ENCODE results near the gene TM2D3. TPM values are rescaled to one million over a fixed set of nuclear protein-coding genes. Genes with fewer than 3 reads are reported as not detected.
A peak's percentile ranks its signal among the peaks of the same experiment; 100 is the strongest.
"Not testable (repeated sequence)": the region's sequence is repeated elsewhere in the genome, so short reads cannot be mapped to it uniquely, and the experiment has no call there.

The TM2D3 gene
- total RNA-seq, 4 donors from 2014 or later, result 46.3 to 57.8 (median 49.7) TPM

GRCh38 chr15:101657968-101658784 is 6.0 kb upstream of the TM2D3 start:
- H3K9me3 ChIP-seq, result no peaks in the 10 kb centered on the region
- no peak overlapping the region for H3K4me3 ChIP-seq
- TF ChIP-seq EP300 (IDR thresholded peaks at IDR 0.05) (no peak), POLR2AphosphoS5 (IDR thresholded peaks at IDR 0.05) (no peak), POLR2A (IDR thresholded peaks at IDR 0.05) (no peak)
- TF ChIP-seq, protein P1, sequence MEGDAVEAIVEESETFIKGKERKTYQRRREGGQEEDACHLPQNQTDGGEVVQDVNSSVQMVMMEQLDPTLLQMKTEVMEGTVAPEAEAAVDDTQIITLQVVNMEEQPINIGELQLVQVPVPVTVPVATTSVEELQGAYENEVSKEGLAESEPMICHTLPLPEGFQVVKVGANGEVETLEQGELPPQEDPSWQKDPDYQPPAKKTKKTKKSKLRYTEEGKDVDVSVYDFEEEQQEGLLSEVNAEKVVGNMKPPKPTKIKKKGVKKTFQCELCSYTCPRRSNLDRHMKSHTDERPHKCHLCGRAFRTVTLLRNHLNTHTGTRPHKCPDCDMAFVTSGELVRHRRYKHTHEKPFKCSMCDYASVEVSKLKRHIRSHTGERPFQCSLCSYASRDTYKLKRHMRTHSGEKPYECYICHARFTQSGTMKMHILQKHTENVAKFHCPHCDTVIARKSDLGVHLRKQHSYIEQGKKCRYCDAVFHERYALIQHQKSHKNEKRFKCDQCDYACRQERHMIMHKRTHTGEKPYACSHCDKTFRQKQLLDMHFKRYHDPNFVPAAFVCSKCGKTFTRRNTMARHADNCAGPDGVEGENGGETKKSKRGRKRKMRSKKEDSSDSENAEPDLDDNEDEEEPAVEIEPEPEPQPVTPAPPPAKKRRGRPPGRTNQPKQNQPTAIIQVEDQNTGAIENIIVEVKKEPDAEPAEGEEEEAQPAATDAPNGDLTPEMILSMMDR (IDR thresholded peaks at IDR 0.05), result no peak
- peaks cover 33% of the 10 kb centered on the region for H3K36me3 ChIP-seq
- no peak for DNase-seq (ENCODE audit: low spot score in 2 of 2)
- no peak overlapping the region for H3K27ac ChIP-seq
- no peaks in the 10 kb centered on the region for H3K27me3 ChIP-seq
- peaks cover 3% of the 10 kb centered on the region for H3K4me1 ChIP-seq
- 78% methylated on average over 9 of the region's 9 CpGs for WGBS

DNA sequence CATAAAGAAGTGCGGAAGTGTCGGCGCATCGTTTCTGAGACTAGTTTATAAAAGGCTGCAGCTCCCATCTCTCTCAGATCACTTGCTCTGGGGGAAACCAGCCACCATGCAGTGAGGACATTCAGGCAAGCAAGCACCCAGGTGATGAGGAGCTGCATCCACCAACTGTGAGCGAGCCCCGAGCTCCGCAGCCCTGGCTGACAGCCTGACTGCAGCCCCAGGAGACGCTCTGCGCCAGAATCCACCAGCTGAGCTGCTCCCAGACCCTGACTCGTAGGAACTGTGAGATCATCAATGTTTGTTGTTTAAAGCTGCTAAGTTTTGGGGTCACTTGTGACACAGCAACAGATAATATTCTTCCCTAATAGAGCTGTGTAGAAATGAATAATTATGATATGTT is 5.0 kb upstream of the TM2D3 start:
- 95% methylated on average over 10 of the region's 10 CpGs for WGBS
- H3K36me3 ChIP-seq, result peaks cover 33% of the 10 kb centered on the region
- H3K27me3 ChIP-seq, result no peaks in the 10 kb centered on the region
- TF ChIP-seq POLR2A (IDR thresholded peaks at IDR 0.05) (no peak), EP300 (IDR thresholded peaks at IDR 0.05) (no peak), POLR2AphosphoS5 (IDR thresholded peaks at IDR 0.05) (no peak)
- TF ChIP-seq, protein P1 (IDR thresholded peaks at IDR 0.05), result no peak
- no peak overlapping the region for H3K27ac ChIP-seq
- DNase-seq (ENCODE audit: low spot score in 2 of 2), result no peak
- H3K4me1 ChIP-seq, result peaks cover 8% of the 10 kb centered on the region
- no peaks in the 10 kb centered on the region for H3K9me3 ChIP-seq
- H3K4me3 ChIP-seq, result no peak overlapping the region

GRCh38 chr15:101654624-101655337 is 2.6 kb upstream of the TM2D3 start:
- not testable (repeated sequence) for DNase-seq (ENCODE audit: low spot score in 2 of 2); H3K27me3 ChIP-seq; H3K27ac ChIP-seq; H3K9me3 ChIP-seq; H3K4me3 ChIP-seq
- WGBS, result 84% methylated on average over 6 of the region's 10 CpGs
- H3K4me1 ChIP-seq, result peaks cover 26% of the 10 kb centered on the region
- H3K36me3 ChIP-seq, result peaks cover 19% of the 10 kb centered on the region

DNA sequence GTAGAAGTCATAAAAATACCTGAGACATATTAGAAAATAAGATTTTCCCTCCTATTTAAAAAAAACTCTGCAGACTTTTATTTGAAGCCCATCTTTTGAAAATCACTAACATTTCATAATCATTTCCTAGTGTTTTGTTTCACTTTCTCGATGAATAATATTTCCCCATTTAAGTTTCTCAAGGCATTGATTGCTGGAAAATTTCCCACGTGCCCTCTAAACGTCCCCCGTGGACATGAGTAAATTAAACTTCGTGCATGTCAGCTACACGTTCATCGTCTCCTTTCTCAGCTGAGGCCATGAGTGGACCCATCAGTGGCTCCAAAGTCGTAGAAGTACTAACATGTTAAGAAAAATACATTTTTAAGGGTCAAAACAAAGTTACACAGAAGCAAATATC is 2.0 kb upstream of the TM2D3 start:
- no peaks in the 10 kb centered on the region for H3K27me3 ChIP-seq
- no peak for DNase-seq (ENCODE audit: low spot score in 2 of 2)
- H3K4me3 ChIP-seq, result no peak overlapping the region
- WGBS, result 75% methylated on average over 8 of the region's 8 CpGs
- TF ChIP-seq POLR2AphosphoS5 (IDR thresholded peaks at IDR 0.05), result no peak
- TF ChIP-seq POLR2A (IDR thresholded peaks at IDR 0.05), result no peak
- TF ChIP-seq, protein P1 (IDR thresholded peaks at IDR 0.05), result no peak
- no peak for TF ChIP-seq EP300 (IDR thresholded peaks at IDR 0.05)
- H3K27ac ChIP-seq, result no peak overlapping the region
- H3K36me3 ChIP-seq, result peaks cover 16% of the 10 kb centered on the region
- no peaks in the 10 kb centered on the region for H3K9me3 ChIP-seq
- H3K4me1 ChIP-seq, result peaks cover 32% of the 10 kb centered on the region

DNA sequence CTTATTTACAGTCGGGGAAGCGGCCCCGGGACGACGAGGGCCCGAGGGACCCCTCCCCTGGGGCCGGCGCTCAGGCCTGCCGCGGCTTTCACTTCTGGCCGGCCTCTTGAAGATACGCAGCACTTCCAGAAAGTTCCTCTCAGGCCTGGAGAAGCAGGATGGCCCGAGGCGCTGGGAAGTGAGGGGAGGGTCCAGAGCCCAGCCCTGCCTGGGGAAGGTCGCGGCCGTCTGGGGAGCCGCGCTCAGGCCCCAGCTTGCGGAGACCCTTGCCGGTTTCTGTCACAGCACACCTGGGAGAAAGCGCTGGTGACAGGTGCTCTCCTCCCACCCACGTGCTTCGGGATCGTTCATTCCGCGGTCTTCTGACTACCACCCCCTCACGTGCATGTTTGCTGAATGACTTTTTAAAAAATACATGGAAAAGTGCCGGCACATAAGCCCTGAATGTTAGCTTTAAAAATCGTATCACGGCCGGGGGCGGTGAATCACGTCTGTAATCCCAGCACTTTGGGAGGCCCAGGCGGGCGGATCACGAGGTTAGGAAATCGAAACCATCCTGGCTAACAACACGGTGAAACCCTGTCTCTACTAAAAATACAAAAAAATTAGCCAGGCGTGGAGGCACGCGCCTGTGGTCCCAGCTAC is 727 bp upstream of the TM2D3 start:
- TF ChIP-seq POLR2AphosphoS5 (IDR thresholded peaks at IDR 0.05), result no peak
- TF ChIP-seq, protein P1 (IDR thresholded peaks at IDR 0.05), result no peak
- Histone ChIP-seq H3K27ac (peak overlapping the region; percentile 96), H3K4me3 (peak overlapping the region; percentile 87), H3K27me3 (no peaks in the 10 kb centered on the region), H3K36me3 (peaks cover 19% of the 10 kb centered on the region), H3K4me1 (peaks cover 32% of the 10 kb centered on the region), H3K9me3 (no peaks in the 10 kb centered on the region)
- 28% methylated on average over 33 of the region's 42 CpGs for WGBS
- no peak for DNase-seq (ENCODE audit: low spot score in 2 of 2)
